A673 (cell line): Measurements from ENCODE around the gene HOXA5. TPM values are rescaled to one million over a fixed set of nuclear protein-coding genes. Genes with fewer than 3 reads are reported as not detected.

ENCODE experiments used
- BruUV-seq: library from RNA; stranded (reverse); fragments of 400-500 nt; replicated peaks from 2 replicates; lab custom pipeline; 2021; lab: Mats Ljungman, UMichigan
- CTCF ChIA-PET: fragments of 300-600 bp; sonication (Branson Sonifier 250); formaldehyde crosslinking; loops from one replicate; lab custom pipeline; 2022; ENCODE audit warnings: antibody characterized with exemption; lab: Charles Lee
- POLR2A ChIA-PET: fragments of 300-600 bp; sonication (Branson Sonifier 250); formaldehyde crosslinking; loops from one replicate; lab custom pipeline; 2022; ENCODE audit warnings: antibody characterized with exemption; ENCODE audit not compliant: low non-redundant PET; lab: Charles Lee
- DNase-seq: peaks from one replicate; pipeline ENCODE4 v3.0.0-alpha.2; 2015; ENCODE audit warnings: low spot score
- H3K27ac ChIP-seq: fragments of 200-600 bp; sonication (generic); 2 replicates; pipeline ENCODE4 v1.5.1; 2016; ENCODE audit warnings: mixed run types, low read depth, mild to moderate bottlenecking, mixed read lengths, antibody characterized with exemption, low read length; ENCODE audit not compliant: poor library complexity, severe bottlenecking
- H3K27me3 ChIP-seq: fragments of 200-600 bp; sonication (generic); replicated peaks from 2 replicates; pipeline ENCODE4 v1.6.1; 2017; ENCODE audit warnings: mixed run types, low read depth, mild to moderate bottlenecking, mixed read lengths, antibody characterized with exemption, low read length; ENCODE audit not compliant: insufficient read depth, poor library complexity
- H3K36me3 ChIP-seq: fragments of 200-600 bp; sonication (generic); 2 replicates; pipeline ENCODE4 v1.6.1; 2016; ENCODE audit warnings: mixed run types, mild to moderate bottlenecking, mixed read lengths, antibody characterized with exemption, low read length; ENCODE audit not compliant: insufficient read depth, poor library complexity, severe bottlenecking
- H3K4me1 ChIP-seq: fragments of 200-600 bp; sonication (generic); 2 replicates; pipeline ENCODE4 v1.6.1; 2017; ENCODE audit warnings: mixed run types, mild to moderate bottlenecking, mixed read lengths, antibody characterized with exemption, low read length; ENCODE audit not compliant: insufficient read depth, poor library complexity, severe bottlenecking
- H3K4me3 ChIP-seq: fragments of 200-600 bp; sonication (generic); 2 replicates; pipeline ENCODE4 v1.5.1; 2016; ENCODE audit warnings: low read depth, mixed run types, mild to moderate bottlenecking, mixed read lengths, low read length; ENCODE audit not compliant: poor library complexity, severe bottlenecking
- H3K9me3 ChIP-seq: fragments of 200-600 bp; sonication (generic); 2 replicates; pipeline ENCODE4 v1.6.1; 2016; ENCODE audit warnings: mixed run types, low read depth, mild to moderate bottlenecking, mixed read lengths, antibody characterized with exemption, low read length; ENCODE audit not compliant: poor library complexity, severe bottlenecking
- CTCF ChIP-seq: fragments of 300-800, 200-600 bp; sonication (generic); conservative IDR thresholded peaks from 2 replicates; pipeline ENCODE4 v1.5.1; 2017; ENCODE audit warnings: low read depth, mild to moderate bottlenecking, antibody characterized with exemption, low read length, moderate library complexity, mixed read lengths
- EZH2 ChIP-seq: fragments of 200-600 bp; sonication (generic); IDR thresholded peaks from 2 replicates; pipeline ENCODE4 v1.6.1; 2017; ENCODE audit warnings: borderline replicate concordance, low read depth, mild to moderate bottlenecking, mixed read lengths, antibody characterized with exemption, low read length; ENCODE audit not compliant: poor library complexity, severe bottlenecking
- intact Hi-C: fragments of 100-400 bp; cut with micrococcal nuclease; formaldehyde crosslinking; loops from one replicate; pipeline ENCODE4 v1.10.0; 2022; ENCODE audit not compliant: unreplicated experiment
- total RNA-seq: library from RNA; stranded (reverse); gene quantifications from 2 replicates; pipeline ENCODE4 v1.2.3, GENCODE V29; 2021

HOXA5 gene
- total RNA-seq, 1 experiment from 2014 or later = not detected

GRCh38 chr7:27171637-27172314 is 28.3 kb upstream of the HOXA5 start:
- DNase-seq = no peak
- Histone ChIP-seq H3K9me3 (no peaks in the 10 kb centered on the region), H3K4me1 (peaks cover 7% of the 10 kb centered on the region), H3K4me3 (no peak overlapping the region), H3K36me3 (no peaks in the 10 kb centered on the region), H3K27me3 (peaks cover 85% of the 10 kb centered on the region), H3K27ac (no peak overlapping the region)
- no peak for TF ChIP-seq EZH2
- no peak for TF ChIP-seq CTCF
- POLR2A ChIA-PET = no interaction called here
- BruUV-seq = no TSS peak
- intact Hi-C loops = no loop called here
- CTCF ChIA-PET = no interaction called here

- intact Hi-C loops = no loop called here
- no peak overlapping the region for H3K4me3 ChIP-seq
- H3K9me3 ChIP-seq = no peaks in the 10 kb centered on the region
- H3K27me3 ChIP-seq = peaks cover 85% of the 10 kb centered on the region
- TF ChIP-seq EZH2 = no peak
- no peak for TF ChIP-seq CTCF
- no peaks in the 10 kb centered on the region for H3K36me3 ChIP-seq
- H3K4me1 ChIP-seq = peaks cover 7% of the 10 kb centered on the region
- no peak overlapping the region for H3K27ac ChIP-seq
- DNase-seq = no peak
- POLR2A ChIA-PET = no interaction called here
- CTCF ChIA-PET = no interaction called here
- no TSS peak for BruUV-seq
Observed at GRCh38 chr7:27171325-27171636, 27.8 kb upstream of the HOXA5 start.

- Histone ChIP-seq H3K9me3 (no peaks in the 10 kb centered on the region), H3K36me3 (no peaks in the 10 kb centered on the region), H3K4me1 (peaks cover 7% of the 10 kb centered on the region), H3K27me3 (peaks cover 88% of the 10 kb centered on the region), H3K4me3 (no peak overlapping the region), H3K27ac (no peak overlapping the region)
- ChIA-PET CTCF (no interaction called here), POLR2A (no interaction called here)
- intact Hi-C loops = no loop called here
- TF ChIP-seq CTCF (no peak), EZH2 (no peak)
- DNase-seq = no peak
- no TSS peak for BruUV-seq
Observed at GRCh38 chr7:27170426-27171324, 27.2 kb upstream of the HOXA5 start.
